Osteoblast (primary cell): Measurements from ENCODE around the gene UBE3B. TPM values are rescaled to one million over a fixed set of nuclear protein-coding genes. Genes with fewer than 3 reads are reported as not detected.

Experiments used
- DNase-seq: peaks from one replicate; pipeline ENCODE4 v3.0.0; 2011; ENCODE audit warnings: low spot score, mixed read lengths; ENCODE audit not compliant: insufficient read length; ENCODE audit errors: missing footprints
- H2AFZ ChIP-seq: 2 replicates; pipeline ENCODE4 v1.6.0; 2011; ENCODE audit warnings: mild to moderate bottlenecking, low read length
- H3K27ac ChIP-seq: 2 replicates; pipeline ENCODE4 v1.5.1; 2011; ENCODE audit warnings: mild to moderate bottlenecking, low read depth, low read length, moderate library complexity
- H3K27me3 ChIP-seq: 2 replicates; pipeline ENCODE4 v1.6.0; 2012; ENCODE audit warnings: mild to moderate bottlenecking, control low read depth, inconsistent platforms, low read length, moderate library complexity; ENCODE audit not compliant: insufficient read depth
- H3K36me3 ChIP-seq: 2 replicates; pipeline ENCODE4 v1.5.1; 2011; ENCODE audit warnings: mild to moderate bottlenecking, low read length, control low read depth, moderate library complexity; ENCODE audit not compliant: insufficient read depth
- H3K4me1 ChIP-seq: 2 replicates; pipeline ENCODE4 v1.5.1; 2011; ENCODE audit warnings: mild to moderate bottlenecking, low read length, control low read depth, moderate library complexity; ENCODE audit not compliant: insufficient read depth
- H3K4me2 ChIP-seq: 2 replicates; pipeline ENCODE4 v1.6.0; 2011; ENCODE audit warnings: mild to moderate bottlenecking, low read length; ENCODE audit not compliant: insufficient read depth
- H3K4me3 ChIP-seq: fragments of 200-600 bp; sonication (generic); 3 replicates; pipeline ENCODE4 v1.5.1; 2012; ENCODE audit warnings: mild to moderate bottlenecking, low read length, inconsistent platforms; ENCODE audit not compliant: insufficient read depth
- H3K79me2 ChIP-seq: 2 replicates; pipeline ENCODE4 v1.6.0; 2012; ENCODE audit warnings: mild to moderate bottlenecking, low read length, control low read depth, inconsistent platforms; ENCODE audit not compliant: insufficient read depth
- H3K9me3 ChIP-seq: 2 replicates; pipeline ENCODE4 v1.5.1; 2011; ENCODE audit warnings: low read depth, low read length, control low read depth
- H4K20me1 ChIP-seq: 2 replicates; pipeline ENCODE4 v1.6.0; 2012; ENCODE audit warnings: mild to moderate bottlenecking, low read length, control low read depth; ENCODE audit not compliant: insufficient read depth
- total RNA-seq: library from RNA; depleted of rRNA; stranded (reverse); fragments of >200 nt; gene quantifications from 2 replicates; pipeline ENCODE4 v1.2.3, GENCODE V29; 2012
- TF ChIP-seq, protein P1 (sequence below): IDR thresholded peaks from 2 replicates; pipeline ENCODE4 v1.5.1; 2011; ENCODE audit warnings: mild to moderate bottlenecking, low read depth, low read length, moderate library complexity; ENCODE audit errors: extremely low read depth

The UBE3B gene
- total RNA-seq, 1 donor = 40.9 TPM

DNA sequence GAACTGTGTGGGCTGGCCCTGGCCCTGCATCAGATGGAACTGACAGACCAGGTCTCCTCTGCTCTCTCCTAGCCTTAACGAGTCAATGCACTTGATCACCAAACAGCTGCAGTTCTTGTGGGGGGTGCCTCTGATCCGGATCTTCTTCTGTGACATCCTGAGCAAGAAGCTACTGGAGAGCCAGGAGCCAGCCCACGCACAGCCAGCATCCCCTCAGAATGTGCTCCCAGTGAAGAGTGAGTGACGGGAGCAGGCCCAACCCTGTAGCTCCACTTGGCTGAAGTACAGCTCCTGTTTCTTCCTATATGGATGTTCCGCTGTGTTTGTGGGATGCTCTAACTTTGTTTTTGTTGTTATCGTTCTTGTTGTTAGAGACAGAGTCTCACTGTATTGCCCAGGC lies 23.9 kb downstream of the UBE3B start:
- Histone ChIP-seq H3K4me1 (no peaks in the 10 kb centered on the region), H3K36me3 (peaks cover 76% of the 10 kb centered on the region), H2AFZ (no peak overlapping the region), H3K79me2 (no peaks in the 10 kb centered on the region), H3K4me2 (no peak overlapping the region), H3K4me3 (no peak overlapping the region), H3K9me3 (no peaks in the 10 kb centered on the region), H3K27me3 (no peaks in the 10 kb centered on the region), H4K20me1 (no peaks in the 10 kb centered on the region), H3K27ac (no peak overlapping the region)
- TF ChIP-seq, protein P1, sequence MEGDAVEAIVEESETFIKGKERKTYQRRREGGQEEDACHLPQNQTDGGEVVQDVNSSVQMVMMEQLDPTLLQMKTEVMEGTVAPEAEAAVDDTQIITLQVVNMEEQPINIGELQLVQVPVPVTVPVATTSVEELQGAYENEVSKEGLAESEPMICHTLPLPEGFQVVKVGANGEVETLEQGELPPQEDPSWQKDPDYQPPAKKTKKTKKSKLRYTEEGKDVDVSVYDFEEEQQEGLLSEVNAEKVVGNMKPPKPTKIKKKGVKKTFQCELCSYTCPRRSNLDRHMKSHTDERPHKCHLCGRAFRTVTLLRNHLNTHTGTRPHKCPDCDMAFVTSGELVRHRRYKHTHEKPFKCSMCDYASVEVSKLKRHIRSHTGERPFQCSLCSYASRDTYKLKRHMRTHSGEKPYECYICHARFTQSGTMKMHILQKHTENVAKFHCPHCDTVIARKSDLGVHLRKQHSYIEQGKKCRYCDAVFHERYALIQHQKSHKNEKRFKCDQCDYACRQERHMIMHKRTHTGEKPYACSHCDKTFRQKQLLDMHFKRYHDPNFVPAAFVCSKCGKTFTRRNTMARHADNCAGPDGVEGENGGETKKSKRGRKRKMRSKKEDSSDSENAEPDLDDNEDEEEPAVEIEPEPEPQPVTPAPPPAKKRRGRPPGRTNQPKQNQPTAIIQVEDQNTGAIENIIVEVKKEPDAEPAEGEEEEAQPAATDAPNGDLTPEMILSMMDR = no peak
- DNase-seq = no peak

DNA sequence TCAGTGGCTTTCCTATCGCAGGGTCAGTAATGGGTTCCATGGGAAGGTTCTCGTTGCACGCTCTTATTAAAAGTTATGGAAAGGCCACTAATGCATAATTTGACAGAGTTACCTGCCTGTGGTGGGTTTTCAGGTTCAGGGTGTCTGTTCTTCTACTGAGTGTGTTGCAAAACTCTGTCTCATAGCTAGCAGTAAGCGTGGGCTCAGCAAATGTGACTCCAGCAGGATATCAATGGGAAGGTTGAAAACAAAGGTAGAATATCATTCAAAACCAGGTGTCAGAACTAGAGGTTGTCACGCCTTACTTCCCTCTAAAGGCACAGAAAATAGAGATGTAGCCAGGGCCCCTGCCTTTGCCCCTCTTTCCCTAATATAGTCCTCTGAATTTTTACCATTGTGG lies 24.9 kb downstream of the UBE3B start:
- Histone ChIP-seq H3K27me3 (no peaks in the 10 kb centered on the region), H3K4me2 (no peak overlapping the region), H3K9me3 (no peaks in the 10 kb centered on the region), H3K36me3 (peaks cover 84% of the 10 kb centered on the region), H3K4me3 (no peak overlapping the region), H2AFZ (no peak overlapping the region), H4K20me1 (no peaks in the 10 kb centered on the region), H3K27ac (no peak overlapping the region), H3K79me2 (no peaks in the 10 kb centered on the region), H3K4me1 (no peaks in the 10 kb centered on the region)
- TF ChIP-seq, protein P1 = no peak
- no peak for DNase-seq

DNA sequence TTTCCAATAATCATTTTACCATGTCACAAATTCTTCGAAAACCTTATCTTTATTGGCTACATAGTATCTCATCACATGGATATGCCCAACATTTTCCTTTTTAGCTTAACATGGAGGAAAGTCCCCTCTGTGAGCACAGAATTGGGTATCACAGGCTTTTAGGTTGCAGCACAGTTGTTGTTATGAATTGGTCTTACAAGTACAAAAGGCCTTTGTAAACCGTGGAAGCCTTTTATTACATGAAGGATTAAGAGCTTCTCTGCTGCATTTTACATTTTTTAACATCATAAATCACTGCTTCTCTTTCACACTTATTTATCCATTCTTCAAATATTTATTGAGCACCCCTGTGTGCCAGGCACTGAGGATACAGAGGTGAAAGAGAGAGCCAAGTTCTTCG lies 26.2 kb downstream of the UBE3B start:
- H3K36me3 ChIP-seq = peaks cover 90% of the 10 kb centered on the region
- H3K9me3 ChIP-seq = no peaks in the 10 kb centered on the region
- TF ChIP-seq, protein P1 = no peak
- H3K27me3 ChIP-seq = no peaks in the 10 kb centered on the region
- no peak for DNase-seq
- H3K4me3 ChIP-seq = no peak overlapping the region
- no peak overlapping the region for H2AFZ ChIP-seq
- H3K4me2 ChIP-seq = no peak overlapping the region
- no peak overlapping the region for H3K27ac ChIP-seq
- H3K4me1 ChIP-seq = no peaks in the 10 kb centered on the region
- H4K20me1 ChIP-seq = no peaks in the 10 kb centered on the region
- H3K79me2 ChIP-seq = no peaks in the 10 kb centered on the region

DNA sequence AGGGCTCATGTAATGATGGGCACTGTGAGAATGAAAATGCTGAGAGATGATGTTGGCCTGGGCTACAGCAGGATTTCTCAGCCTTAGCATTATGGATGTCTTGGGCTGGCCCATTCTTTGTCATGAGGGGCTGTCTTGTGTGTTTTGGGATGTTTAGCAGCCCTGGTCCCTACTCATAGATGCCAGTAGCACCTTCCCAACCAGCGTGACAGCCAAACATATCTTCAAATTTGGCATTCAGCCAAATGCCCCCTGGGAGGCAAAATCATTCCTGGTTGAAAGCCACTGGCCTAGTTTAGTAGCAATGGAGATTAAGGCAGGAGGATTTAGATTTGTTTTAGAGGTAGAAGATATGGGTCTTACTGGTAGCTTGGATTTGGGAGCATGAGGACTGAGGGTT lies 26.6 kb downstream of the UBE3B start:
- no peaks in the 10 kb centered on the region for H3K9me3 ChIP-seq
- H4K20me1 ChIP-seq = no peaks in the 10 kb centered on the region
- H3K27me3 ChIP-seq = no peaks in the 10 kb centered on the region
- no peaks in the 10 kb centered on the region for H3K79me2 ChIP-seq
- H3K4me3 ChIP-seq = no peak overlapping the region
- no peaks in the 10 kb centered on the region for H3K4me1 ChIP-seq
- no peak overlapping the region for H3K27ac ChIP-seq
- DNase-seq = no peak
- H3K36me3 ChIP-seq = peaks cover 91% of the 10 kb centered on the region
- no peak overlapping the region for H3K4me2 ChIP-seq
- TF ChIP-seq, protein P1 = no peak
- H2AFZ ChIP-seq = no peak overlapping the region
